Forelimb muscle (tissue), 1 donor: ENCODE results near the gene RXRG. TPM values are rescaled to one million over a fixed set of nuclear protein-coding genes. Genes with fewer than 3 reads are reported as not detected.
A peak's percentile ranks its signal among the peaks of the same experiment; 100 is the strongest.
"Not testable (repeated sequence)": the region's sequence is repeated elsewhere in the genome, so short reads cannot be mapped to it uniquely, and the experiment has no call there.

Experiments used
- DNase-seq: peaks from one replicate; pipeline ENCODE4 v3.0.0-alpha.2; 2013; ENCODE audit warnings: low read depth
- polyA plus RNA-seq: library from polyadenylated mRNA; unstranded; fragments of 120-200 nt; gene quantifications from one replicate; pipeline ENCODE4 v1.2.1, GENCODE V29; 2013; ENCODE audit not compliant: insufficient read length

RXRG gene
- polyA plus RNA-seq = 58.1 TPM

DNA sequence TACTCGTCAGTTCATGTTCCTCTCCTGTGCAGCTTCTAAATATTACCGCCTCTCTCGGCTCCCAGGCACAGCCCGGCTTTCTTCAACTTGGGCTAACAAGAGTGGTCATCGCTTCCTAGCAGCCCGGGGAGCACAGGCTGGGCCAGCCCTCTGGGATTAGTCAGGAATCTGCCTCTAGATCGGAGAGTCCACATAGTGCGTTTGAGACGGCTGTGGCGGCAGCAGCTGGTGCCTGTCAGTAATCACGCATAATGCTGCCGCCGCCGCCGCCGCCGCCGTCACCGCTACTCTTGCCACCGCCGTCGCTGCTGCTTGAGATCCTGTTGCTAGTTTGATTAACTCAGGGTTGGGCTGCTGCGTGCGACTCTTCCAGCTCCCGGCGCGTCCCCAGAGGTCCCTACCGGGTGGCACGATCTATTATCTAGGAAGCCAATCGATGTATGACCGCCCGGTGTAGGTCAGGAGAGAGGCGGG is at the start of gene RXRG:
RXRG (minus strand) TSS at position 230 of the 474 bp plus-strand sequence. CDS start 233 bp downstream, outside the sequence.
- DNase-seq = no peak

DNA sequence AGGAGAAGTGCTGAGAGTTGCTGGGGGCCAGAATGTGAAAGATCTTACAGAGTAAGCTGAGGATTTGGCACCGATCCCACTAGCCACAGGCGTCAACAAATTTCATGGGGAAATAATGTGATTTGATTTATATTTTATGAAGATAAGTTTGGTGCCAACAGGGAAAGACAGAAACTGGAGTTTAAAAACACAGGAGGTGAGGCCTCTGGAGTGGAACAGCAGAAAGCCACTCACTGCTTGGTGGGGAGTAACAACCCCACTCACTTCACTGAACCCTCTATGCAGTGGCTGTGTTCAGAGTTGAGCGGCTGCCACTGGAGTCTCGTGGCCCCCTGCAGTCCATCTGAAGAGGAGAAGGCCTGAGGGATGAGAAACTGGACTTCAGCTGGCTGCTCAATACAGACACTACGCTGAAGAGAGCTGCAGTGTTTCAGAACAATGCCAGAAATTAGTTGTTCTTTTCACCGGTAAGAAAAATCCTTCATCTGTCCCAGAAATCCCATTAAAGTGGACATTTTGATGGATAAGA is 48.0 kb upstream of the RXRG start:
- no peak for DNase-seq

DNA sequence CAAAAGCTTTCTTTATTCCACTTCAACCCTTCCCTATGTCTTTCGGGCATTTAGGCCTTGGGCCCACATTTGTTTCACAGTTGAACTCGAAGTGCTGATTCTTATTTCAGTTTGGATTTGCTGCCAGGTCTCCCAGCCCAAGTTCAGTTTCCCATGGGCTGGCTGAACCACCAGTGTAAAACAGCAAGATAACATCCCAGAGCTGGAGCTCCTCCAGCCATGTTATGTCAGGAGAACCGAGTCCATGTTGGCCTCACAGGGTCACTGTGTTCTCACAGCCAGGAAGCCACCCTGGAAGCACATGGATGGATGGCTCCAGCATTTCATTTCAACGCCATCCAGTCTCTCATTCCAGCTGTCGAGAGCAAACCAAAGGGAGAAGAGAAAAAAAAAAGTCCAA is 45.2 kb upstream of the RXRG start:
- DNase-seq = no peak

DNA sequence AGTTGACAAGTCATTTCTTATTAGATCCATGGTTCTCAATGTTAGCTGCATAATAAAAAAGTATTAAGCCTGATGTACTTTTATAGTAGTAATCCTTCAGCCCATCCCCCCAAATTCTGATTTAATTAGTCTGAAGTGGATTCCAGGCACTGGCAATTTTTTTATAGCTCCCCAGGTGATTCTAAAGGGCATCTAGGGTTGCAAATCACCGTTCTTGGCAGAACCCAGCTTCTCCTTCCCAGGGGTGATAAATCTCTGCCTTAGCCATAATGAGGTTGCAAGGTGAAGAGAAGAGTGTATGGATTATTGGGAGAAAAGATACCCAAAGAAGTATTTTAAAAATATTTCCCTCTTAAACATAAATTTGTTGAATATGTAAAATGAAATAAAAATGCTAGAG is 43.0 kb upstream of the RXRG start:
- DNase-seq = no peak

DNA sequence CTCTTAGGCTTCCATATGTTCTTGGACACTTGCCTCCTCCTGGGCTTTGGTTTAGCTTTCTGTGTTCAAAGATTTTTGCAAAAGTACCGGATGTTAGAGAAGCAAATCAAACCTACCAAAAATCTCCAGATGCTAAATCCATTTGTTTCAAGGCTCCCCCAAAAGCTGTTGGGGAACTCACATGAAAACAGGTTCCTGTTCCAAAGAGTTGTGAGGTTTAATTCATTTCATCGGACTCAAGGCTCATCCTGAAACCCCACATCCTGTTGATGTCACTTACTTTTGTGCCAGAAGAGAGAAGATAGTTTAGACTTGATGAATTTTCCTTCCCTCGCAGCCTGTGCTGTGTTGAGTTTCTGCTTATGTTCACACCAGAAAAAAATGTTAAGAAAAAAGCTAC is 41.7 kb upstream of the RXRG start:
- DNase-seq = peak; percentile 80

DNA sequence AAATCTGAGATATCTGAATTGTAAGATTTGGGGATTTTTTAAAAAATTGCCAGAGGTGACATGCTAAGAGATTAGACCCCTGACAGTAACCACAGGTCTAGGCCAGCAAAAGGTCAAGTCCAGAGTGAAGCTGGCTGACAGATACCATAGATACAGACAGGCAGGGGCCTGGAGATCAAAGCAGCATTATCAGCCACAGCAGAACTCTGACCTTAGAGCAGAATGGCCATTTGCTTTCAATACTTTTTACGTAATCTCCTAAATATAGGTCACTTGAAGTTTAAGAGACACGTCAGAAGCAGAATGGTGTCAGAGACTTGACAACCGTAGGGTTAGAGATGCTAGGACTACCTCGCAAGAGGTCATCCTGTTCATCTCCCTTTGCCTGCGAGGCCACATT is 40.8 kb upstream of the RXRG start:
- DNase-seq = no peak

DNA sequence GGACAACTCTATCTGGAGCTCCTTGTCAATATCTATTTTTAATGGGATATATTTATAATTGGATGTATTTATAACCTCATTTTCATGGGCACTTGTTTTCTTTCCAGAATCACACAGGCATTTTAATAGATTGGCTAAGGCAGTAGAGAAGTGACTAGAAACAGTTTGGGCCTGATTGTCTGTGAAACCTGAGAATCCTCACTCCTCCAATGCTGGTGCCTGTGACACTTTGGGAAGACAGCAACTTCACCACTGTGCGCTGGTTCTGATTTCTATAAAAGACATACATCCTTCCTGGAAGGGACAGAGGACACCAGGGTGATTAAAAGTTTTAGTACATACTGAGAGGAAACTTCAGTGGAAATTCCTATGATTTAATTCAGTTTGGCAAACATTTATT is 39.6 kb upstream of the RXRG start:
- DNase-seq = no peak

DNA sequence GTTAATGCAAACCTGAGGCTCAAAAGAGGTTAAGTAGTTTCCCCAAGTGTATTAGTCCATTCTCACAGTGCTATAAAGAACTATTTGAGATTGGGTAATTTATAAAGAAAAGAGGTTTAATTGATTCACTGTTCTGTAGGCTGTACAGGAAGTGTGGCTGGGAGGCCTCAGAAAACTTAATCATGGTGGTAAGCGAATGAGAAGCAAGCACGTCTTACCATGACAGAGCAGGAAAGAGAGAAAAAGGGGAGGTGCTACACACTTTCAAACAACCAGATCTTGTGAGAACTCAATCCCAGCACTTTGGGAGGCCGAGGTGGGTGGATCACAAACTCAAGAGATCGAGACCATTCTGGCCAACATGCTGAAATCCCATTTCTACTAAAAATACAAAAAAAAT is 38.5 kb upstream of the RXRG start:
- no peak for DNase-seq

DNA sequence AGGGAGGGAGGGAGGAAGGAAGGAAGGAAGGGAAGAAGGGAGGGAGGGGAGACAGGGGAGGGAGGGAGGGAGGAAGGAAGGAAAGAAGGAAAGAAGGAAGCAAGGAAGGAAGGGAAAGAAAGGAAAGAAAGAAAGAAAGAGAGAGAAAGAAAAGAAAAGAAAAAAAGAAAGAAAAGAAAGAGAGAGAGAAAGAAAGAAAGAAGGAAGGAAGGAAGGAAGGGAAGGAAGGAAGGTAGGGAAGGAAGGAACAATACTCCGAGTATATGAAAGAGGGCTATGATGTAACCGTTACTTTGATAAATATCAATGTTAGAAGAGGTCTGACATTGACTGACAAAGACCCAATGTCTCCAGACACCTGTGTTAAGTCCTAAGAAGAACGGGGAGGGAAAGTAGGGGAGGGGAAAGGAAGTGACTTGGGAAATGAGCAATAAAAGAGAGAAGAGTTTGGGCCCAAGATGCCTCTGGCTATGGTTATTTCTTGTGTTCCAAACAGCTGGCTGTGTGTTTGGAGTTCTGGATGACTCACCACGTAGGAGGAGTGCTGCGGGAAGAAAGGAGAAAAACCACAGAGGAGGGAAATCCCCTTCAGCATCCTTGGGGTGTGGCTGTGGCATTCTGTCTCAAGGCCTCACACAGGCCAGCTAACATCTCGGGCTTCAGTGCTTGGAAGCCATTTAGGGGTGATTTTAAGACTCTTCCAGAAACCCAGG is 37.0 kb upstream of the RXRG start:
- peak; percentile 80 for DNase-seq

DNA sequence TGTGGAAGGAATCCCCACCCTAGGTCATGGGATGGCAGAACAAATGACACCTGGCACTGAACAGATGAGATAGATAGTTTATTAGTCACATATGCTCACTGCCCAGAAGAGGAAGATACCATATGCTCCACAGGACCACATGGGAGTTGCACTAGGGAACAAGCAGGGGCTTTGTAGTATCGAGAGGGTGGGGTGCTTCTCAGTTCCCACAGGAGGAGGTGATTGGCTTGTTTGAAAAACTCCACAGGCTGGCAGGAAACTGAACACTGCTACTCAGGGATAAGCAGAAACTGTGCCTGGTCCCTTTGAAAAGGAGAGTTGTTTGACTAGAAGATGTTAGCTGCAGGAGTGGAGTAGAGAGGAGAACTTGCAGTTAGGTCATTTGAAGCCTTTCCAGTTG is 31.9 kb upstream of the RXRG start:
- no peak for DNase-seq

DNA sequence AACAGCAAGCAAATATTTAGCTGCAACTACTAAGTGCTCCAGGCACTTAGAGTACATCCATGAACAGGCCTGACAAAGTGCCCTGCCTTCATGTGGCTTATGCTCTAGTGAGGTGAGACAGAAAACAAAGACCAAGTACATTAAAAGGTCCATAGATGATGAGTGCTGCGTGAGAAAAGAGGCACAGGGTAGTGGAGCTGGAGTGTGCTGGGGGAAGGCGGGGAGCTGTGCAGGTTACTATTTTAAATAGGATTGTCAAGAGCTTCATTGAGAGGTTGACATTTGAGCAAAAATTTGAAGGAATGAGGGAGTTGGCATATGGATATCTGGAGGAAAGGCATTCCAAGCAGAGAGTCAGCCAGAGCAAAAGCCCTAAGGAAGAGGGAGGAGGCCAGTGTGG is 29.3 kb upstream of the RXRG start:
- DNase-seq = no peak

DNA sequence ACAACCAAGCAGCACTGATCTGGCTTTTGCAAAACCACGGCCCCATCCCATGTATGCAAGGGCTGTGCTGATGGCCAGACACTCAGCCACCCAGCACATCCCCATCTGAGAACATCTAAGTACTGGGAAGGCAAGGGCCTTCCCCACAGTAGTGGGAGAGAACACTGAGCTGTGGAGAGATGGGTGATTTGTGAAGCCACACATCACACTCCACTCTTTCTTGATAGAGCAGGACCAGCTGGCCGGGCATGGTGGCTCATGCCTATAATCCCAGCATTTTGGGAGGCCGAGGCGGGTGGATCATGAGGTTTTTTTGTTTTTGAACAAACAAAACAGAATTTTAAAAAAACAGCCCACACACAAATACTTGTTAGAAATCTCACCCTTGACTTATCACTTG is 28.2 kb upstream of the RXRG start:
- no peak for DNase-seq

DNA sequence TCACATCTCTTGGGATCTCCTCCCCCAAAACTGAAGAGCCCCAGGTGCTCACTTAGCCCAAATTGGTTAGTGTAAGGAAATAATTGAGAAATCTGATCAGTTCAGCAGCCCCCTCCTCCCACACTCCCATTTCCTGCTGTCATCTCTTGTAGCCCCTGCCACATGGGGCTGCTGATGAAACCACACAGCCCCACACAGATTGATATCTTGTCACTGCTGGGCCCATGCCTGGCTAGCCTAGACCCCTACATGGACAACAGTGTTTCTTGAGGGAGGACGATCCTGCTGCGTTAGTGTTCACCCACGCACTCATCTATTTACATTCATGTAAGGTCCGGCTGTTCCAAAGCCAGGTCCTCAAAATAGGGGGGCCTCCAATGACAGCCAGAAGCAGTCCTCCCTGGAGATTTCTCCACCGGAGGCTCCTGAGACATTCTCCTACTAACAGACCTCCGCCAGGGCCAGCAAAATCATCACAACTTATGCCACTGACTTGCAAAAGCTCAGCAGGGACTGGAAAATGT is 23.9 kb upstream of the RXRG start:
- no peak for DNase-seq

DNA sequence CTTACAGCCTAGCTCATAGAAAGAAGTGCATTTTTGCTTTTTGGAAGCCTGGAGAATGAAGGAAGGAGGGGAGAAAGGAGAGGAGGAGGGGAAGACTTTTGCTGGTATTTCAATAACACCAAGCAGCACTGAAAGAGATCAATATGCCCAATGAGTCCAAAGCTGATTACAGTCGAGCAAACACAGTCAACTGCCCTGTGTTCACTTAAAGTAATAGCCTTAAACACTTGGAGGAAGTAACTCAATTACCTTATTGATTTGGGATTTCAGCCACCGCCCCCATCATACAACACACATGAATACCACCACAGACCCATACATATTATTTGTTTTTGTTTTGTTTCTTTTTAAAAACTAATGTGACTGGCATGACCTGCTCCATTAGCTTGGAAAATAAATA is 23.3 kb upstream of the RXRG start:
- DNase-seq = no peak

DNA sequence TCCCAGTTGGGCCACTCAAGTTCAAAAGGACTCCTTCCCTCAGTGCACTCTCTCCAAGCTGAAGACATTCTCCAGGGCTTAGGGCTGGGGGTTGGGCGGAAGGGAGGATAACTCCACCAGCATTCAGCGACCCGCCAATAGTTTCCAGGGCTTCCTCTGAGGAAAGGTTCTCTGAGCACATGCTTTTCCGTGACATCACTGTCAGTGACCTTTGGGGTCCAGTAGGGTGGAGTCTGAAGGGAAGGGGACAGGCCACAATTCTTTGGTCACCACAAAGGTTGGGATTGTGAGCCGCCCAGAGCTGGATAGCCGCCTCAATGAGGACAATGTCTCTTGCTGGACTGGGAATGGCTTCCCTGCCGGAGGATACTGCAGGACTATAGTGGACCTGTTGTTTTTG is 22.8 kb upstream of the RXRG start:
- no peak for DNase-seq

DNA sequence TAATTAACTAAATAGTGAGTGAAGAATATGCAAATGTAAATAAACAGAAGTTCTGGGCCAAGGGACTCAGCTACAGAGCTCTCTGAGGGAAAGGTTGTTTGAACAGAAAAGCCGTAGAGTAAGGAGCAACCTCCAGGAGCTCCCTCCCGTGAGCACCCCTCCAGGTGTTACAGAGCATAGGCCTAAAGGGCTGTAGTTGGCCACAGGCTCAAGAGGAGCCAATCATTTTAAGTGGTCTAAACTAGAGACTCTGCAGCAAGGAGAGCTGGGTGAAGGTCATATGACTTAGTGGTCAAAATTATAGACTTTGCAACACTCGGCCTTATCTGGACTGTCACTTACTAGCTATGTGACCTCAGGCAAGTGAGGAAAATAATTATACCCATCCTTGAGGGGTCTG is 19.1 kb upstream of the RXRG start:
- no peak for DNase-seq

DNA sequence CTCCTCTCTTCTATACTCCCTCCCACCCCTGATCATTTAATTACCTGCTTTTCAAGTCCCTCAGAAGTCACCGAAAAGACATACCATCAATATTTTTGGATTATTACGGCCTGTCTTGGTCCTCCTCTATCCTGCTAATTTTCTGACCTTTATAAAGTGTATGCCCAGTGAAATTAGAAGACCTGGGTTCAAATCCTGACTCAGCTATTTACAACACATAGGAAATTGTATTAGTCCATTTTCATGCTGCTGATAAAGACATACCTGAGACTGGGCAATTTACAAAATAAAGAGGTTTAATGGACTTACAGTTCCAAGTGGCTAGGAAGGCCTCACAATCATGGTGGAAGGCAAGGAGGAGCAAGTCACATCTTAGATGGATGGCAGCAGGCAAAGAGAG is 14.8 kb upstream of the RXRG start:
- not testable (repeated sequence) for DNase-seq

DNA sequence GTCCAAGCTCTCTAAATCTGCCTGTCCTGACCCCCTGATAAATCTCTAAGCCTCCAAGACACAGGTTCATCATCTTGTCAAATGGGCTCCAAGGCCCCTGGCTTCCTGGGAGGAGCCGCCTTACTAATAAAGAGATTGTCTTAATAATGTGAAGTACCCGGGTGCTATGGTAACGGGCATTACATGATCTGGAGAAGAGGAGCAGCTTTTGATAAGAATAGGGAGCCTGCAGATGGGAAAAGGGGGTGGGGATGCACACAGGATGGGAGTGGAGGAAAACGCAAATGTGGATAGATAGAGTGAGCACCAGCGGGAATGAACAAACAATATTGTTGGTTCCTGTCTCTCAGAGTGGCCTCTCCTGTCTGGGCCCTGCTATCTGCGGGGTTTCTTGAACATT is 11.9 kb upstream of the RXRG start:
- no peak for DNase-seq

DNA sequence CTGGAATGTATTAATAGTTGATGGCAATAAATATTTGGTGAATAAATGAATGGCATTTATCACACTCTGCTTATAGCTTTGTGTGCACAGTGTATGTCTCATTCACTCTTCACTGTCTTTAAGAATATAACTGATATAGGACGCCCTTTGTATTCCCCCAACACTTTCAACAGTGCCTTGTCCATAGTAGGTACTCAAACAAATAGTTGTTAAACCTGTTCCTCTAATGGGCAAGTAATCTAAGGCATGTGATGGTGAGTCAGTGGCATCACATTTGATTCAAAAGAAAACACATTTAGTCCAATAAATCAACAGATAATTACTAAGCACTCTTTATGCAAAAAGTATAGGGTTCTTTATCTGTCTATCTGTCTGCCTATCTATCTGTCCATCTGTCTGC is 11.2 kb upstream of the RXRG start:
- no peak for DNase-seq

DNA sequence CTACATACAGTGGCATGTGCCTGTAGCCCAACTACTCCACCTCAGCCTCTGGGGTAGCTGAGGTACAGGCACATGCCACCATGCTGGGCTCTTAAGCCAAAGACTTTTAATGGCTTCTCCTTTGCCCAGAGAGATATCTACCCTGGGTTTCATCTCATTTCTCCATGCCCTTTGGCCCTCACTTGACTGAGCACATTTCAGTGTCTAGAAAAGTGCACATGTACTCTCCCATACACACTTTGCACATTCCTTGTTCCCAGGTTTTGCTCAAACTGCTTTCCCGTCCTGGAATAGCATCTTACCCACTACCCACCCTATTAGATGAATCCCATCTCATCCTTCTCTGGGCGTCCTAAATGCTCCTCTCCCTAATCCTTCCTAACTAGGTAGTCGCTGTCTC is 10.2 kb upstream of the RXRG start:
- DNase-seq = no peak

DNA sequence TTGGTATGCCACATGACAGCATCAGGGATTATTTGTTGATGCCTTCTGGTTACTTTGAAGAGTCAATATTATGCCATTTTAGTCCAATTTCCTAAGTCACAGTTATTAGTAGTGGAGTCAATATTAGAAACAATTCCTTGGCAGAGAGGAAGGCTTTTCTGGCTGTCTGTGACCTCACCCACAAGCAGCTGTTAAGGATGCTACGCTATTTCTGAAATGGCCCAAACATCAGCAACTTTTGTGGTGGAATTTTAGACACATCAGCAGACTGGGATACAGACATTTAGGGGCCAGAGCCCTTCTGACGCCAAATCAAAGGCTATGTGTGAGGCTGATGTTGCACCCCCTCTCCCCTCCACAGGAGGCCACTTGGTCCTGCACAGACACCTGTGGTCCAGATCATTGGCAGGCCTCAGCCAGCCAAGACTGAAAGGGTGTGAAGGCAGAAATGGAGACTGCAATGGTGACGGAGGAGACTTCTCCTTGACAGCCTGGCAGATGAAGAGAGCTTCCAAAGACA is 9.2 kb upstream of the RXRG start:
- no peak for DNase-seq

DNA sequence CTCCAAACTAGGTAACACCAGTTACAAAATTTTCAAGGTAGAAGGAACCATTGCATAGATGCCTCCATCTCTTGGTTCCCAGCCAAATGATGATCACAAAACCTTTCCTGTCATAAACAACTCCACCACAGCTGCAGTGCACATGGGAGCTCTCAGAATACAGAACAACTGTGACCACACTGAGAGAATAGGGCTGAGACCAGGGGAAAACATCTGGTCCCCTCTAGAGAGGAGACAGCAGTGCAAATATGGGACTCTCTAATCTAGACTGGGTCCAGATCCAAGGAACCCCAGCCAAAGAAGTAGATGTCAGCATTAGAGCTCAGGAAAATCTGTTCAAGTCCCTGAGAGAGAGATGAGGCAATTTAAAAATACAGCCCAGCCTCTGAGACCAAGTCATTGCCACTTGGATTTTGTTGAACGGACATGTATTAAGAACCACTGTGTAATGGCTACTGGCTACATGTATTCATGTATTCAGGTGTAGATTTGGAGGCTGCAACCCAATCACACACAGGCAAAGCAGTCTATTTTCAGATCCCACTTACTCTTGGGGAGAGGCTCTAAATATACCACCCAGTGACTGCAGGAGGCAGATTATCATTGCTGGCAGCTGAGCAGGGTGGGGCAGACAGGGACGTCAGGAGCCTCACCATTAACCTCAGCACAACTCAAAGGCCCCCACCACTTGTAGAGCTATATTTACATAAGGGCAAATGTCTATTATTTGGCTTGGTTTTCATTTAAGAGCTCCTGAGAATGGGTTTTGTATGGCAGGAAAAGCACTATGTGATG is 7.6 kb upstream of the RXRG start:
- no peak for DNase-seq

DNA sequence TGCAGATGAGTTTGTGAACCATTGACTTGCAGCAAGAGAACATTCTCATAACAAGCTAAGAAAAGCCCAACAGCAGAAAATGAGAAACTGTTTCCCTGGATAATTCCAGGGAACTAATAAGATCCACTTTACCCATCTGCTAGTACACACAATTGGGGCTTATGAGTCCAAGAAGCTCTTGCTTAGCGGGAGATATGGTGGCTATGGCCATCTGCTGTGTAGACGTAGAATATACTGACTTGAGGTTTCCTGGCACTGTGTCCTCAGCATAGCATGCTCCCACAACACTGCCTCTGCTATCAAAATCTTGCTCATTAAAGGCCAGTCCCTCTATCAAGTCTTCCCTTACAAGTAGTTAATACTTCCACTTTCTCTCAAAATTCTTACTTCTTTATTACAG is 6.8 kb upstream of the RXRG start:
- no peak for DNase-seq
